HG03135 (cell line): ENCODE data around the gene RNFT2.

Experiments used
- ATAC-seq: cut with Tn5 transposase; IDR thresholded peaks from one replicate; pipeline ENCODE4 v1.9.1; 2021; ENCODE audit warnings: mild to moderate bottlenecking, moderate library complexity; ENCODE audit not compliant: unreplicated experiment

RNFT2 gene

GRCh38 chr12:116820064-116820656 lies 82.0 kb downstream of the RNFT2 start:
- ATAC-seq: no peak

DNA sequence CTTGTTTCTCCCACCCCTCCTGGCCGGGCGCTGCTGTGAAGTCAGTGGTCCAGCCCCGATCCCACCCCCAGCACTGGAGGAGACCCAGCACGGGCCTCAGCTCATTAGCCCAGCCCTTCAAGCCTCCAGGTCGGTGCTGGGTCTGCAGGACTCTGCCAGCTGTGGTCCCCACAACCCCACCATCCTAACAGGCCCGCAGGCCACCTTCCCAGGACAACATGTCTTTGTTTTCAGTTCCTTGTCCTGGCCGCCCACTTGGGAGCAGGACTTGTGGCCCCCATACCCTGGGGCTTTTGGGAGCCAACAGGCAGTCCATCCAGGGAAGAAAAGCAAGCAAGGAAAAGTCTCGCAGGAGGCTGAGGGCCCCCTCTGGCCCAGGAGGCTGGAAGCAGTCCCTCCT lies 83.2 kb downstream of the RNFT2 start:
- no peak for ATAC-seq

DNA sequence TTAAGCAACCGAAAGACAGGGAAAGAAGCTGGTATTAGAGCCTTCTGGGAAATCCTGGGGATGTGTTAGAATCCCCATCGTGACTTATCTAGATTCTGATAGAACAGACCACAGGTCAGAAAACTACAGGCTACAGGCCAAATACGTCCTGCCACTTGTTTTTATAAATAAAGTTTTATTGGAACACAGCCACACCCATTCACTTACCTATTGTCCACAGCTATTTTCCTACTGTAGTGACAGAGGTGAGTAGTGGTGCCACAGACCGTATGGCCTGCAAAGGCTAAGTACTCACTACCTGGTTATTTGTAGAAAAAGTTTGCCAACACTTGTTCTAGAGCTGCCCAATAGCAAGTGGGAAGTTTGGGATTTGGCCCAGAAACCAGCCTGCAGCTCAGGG lies 89.3 kb downstream of the RNFT2 start:
- ATAC-seq: no peak

DNA sequence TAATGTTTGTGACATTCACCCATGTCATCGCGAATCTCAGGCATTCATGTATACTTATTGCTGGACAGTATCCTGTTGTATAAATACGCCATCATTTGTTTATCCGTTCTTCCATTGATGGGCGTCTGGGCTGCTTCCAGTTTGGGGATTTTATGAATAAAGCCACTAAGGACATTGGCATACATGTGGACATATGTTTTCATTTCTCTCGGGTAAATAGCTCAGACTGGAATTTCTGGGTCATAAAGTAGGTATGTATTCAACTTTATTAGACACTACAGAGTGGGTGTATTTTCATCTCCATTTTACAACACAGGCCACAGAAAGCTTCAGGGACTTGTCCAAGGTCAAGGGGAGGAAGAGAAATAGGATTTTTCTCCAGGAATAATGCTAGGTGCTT lies 94.2 kb downstream of the RNFT2 start:
- no peak for ATAC-seq

GRCh38 chr12:116833474-116833873 lies 95.4 kb downstream of the RNFT2 start:
- no peak for ATAC-seq

GRCh38 chr12:116835484-116835883 lies 97.4 kb downstream of the RNFT2 start:
- no peak for ATAC-seq

- ATAC-seq: no peak
Measured at GRCh38 chr12:116837097-116837496, 99.0 kb downstream of the RNFT2 start.

DNA sequence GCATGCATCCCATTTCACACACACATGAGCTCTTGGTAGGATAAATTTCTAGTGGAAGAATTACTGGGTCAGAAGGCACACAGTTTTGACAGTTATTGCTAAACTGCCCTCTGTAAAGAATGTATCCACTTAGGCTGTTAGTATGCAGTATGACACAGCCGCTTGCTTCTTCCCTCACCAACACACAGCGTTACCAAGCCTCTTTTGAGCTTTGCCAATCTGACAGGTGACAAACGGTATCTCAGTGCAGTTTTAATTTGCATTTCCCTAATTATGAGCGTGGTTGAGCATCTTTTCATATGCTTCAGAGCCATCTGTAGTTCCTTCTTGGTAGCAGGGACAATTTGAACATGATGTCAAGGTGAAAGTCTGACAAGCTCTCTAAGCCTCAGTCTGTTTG lies 100.2 kb downstream of the RNFT2 start:
- ATAC-seq: no peak

GRCh38 chr12:116839287-116839830 lies 101.2 kb downstream of the RNFT2 start:
- ATAC-seq: no peak

DNA sequence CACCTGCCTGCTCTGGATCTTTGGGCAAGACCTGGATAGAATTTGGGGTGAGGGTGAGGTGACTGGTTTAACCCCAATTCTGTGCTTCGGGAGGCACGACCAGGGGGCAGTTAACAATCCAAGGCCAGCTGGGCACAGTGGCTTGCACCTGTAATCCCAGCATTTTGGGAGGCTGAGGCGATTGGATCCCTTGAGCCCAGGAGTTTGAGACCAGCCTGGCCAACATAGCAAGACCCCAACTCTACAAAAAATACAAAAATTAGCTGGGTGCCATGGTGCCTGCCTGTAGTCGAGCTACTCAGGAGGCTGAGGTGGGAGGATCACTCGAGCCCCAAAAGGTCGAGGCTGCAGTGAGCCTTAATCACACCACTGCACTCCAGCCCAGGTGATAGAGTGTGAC lies 105.0 kb downstream of the RNFT2 start:
- ATAC-seq: no peak

- no peak for ATAC-seq
Measured at GRCh38 chr12:116849216-116849615, 111.1 kb downstream of the RNFT2 start.

- no peak for ATAC-seq
Measured at GRCh38 chr12:116852303-116852702, 114.2 kb downstream of the RNFT2 start.

DNA sequence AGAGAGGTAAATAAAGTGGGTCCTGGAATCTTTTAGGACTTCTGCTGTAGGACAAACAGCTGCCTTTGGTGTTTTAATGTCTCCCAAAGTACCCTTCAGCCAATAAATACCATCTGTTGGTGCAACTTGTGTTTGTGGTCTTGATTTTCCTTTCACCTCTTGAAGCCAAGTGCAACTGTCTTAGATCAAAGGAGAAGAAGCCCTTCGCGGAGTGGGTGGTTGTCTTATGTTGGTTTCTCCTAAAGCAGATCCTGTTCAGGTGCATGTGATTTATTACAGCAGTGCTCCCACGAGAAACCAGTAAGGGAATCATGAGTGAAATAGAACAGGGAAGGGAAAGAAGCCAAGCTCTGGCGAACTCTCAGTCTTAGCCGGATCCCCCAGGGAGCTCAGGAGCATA lies 115.4 kb downstream of the RNFT2 start:
- no peak for ATAC-seq

DNA sequence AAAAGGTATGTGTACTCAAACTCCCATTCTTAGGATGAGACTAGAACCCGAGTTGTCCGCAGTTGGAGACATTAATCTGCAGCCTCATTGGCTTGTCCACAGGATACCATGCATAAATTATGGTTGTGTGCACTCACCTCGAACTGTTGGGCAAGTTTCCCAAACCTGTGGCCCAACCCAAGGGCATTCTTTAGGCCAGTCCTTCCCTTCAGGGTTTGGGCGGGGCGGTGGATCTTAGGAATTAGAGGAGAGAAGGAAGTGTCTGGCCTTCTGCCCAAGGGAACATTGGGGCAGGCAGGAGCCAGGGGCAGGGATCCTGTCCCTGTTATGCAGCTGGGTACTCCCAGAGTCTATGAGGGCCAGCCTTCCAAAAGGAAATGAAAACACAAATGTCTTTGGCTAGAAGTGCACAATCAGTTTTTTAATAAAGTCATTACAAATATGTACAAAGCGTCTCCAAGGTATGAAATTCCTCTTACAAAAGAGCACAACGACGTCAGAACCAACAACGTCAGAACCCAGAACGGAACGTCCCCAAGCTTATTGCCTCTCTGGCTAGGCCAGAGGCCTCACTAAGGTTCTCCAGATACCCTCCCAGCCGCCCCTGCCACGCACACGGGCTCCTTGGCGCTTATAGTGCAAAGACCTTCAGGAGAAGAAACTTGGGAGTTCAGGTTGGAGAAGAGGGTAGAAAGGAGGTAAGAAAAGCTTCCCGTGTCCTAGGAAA lies 117.8 kb downstream of the RNFT2 start:
- ATAC-seq: no peak

DNA sequence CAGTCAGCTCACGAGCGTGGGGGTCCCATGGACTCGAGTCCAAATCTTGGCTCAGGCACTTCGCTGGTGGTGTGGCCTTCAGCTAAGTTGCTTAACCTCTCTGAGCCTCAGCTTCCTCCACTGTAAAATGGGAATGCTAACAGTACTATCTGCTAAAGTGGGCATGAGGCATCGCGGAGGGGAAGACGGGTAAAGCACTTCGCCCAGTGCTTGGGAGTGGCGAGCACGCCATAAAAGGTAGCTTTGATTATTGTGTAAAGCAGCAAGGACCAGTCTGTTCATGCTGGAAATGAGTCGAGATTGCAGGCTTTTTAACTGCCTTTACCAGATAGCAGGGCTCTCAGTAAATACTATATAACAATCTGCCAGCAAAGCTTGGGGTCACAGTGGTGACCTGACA lies 118.6 kb downstream of the RNFT2 start:
- no peak for ATAC-seq

DNA sequence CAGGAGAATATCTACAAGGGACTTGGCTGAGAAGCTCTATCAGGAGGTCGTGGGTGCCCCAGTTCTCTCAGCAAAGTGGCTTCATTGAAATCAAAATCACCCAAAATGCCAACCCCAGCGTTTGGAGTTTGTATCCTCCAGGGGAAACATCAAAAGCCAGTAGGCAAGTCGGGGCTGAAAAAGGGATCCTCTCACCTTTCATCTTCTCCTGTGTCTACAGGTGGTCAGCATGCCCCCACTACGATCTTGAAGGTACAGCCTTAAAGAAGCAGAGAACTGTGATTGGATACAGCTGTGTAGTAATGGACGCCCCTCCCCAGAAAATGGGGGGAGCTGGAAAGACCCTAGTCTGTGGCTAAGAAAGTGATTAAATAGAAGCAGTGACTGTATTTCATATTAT lies 121.0 kb downstream of the RNFT2 start:
- no peak for ATAC-seq

DNA sequence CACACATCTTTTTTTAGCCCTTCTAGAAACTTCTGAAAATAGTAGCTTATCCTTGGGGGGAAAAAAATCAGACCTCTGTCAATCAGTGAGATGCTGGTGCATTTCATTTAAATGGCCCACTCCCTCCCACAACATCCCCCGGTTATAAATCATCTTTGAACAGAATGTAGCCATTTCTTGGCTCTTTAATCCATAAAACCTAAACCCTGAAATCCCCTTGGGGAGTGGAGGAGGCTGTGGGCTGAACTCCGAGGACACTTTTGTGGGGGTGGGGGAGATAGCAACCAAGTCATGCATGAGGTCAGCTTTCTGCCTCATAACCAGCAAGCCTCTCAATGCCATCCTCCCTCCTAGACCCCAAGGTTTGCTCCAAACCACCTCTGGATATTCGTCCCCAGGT lies 122.1 kb downstream of the RNFT2 start:
- ATAC-seq: no peak

GRCh38 chr12:116861320-116861719 lies 123.2 kb downstream of the RNFT2 start:
- peak; percentile 69 for ATAC-seq

GRCh38 chr12:116862167-116862566 lies 124.1 kb downstream of the RNFT2 start:
- ATAC-seq: no peak

GRCh38 chr12:116863275-116863767 lies 125.2 kb downstream of the RNFT2 start:
- ATAC-seq: no peak

GRCh38 chr12:116864371-116865160 lies 126.5 kb downstream of the RNFT2 start:
- no peak for ATAC-seq

DNA sequence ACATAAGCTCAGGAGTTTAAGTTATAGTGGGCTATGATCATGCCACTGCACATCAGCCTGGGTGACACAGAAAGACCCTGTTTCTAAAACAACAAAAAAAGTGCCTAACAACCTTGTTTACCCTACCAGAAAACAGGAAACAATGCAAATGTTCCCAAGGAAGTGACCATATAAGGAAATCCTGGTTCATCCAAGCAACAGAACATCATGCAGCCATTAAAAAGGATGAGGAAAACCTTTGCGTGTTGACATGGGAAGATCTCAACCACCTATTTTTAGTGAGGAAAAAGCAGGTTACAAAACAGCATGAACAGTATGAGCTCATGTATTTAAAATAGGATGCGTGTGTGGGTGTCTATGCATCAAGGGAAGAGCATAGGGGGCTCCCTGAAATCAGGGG lies 129.4 kb downstream of the RNFT2 start:
- ATAC-seq: no peak
